Measurements from ENCODE around the gene SMARCD3.
A peak's percentile ranks its signal among the peaks of the same experiment; 100 is the strongest.

The SMARCD3 gene

GRCh38 chr7:151252561-151252835 lies 4.0 kb upstream of the SMARCD3 start:
- TF ChIP-seq, protein P1, sequence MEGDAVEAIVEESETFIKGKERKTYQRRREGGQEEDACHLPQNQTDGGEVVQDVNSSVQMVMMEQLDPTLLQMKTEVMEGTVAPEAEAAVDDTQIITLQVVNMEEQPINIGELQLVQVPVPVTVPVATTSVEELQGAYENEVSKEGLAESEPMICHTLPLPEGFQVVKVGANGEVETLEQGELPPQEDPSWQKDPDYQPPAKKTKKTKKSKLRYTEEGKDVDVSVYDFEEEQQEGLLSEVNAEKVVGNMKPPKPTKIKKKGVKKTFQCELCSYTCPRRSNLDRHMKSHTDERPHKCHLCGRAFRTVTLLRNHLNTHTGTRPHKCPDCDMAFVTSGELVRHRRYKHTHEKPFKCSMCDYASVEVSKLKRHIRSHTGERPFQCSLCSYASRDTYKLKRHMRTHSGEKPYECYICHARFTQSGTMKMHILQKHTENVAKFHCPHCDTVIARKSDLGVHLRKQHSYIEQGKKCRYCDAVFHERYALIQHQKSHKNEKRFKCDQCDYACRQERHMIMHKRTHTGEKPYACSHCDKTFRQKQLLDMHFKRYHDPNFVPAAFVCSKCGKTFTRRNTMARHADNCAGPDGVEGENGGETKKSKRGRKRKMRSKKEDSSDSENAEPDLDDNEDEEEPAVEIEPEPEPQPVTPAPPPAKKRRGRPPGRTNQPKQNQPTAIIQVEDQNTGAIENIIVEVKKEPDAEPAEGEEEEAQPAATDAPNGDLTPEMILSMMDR (IDR thresholded peaks at IDR 0.05), result no peak
- no peak for TF ChIP-seq ZFX (IDR thresholded peaks at IDR 0.05; ENCODE audit: borderline replicate concordance)

DNA sequence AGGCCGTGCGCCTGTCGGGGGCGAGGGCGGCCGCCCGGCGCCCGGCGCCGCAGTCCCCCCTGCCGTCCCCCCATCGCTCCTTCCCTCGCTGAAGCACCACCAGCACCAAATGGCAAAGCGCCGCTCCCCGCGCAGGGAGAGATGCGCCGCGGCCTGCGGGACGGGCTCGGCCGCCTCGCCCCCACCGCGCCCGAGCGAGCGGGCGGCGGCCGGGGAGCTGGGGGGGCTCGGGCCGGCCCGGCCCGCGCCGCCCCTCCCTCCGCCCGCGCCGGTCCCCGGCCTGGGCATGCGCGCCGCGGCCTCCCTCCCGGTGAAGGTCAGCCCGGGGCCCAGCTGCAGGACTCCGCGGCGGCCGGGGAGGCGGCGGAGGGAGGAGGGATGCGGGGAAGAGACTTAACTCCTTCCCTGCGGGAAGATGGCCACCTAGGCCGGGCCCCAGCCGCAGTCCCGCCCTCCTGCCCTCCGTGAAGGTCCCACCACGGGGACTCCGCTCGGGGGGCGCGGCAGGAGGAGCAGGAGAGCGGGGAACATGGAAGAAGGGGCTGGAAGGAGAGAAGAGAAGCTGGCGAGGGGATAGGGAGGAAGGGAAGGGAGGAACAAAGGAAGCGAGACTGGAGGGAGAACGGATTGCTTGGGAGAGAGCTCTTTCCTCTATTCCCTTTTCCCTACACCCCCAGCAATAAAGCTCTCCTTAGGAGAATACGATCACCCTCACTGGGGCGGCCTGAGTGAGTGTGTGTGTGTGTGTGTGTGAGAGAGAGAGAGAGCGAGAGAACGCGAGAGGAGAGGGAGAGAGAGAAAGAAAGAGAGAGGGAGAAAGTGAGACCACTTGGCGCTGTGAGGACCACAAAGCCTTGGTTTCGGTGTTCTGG lies 3.4 kb upstream of the SMARCD3 start:
- peak overlapping the region; percentile 86; the same call in 1 of the 2 replicates for H3K27ac ChIP-seq
- TF ChIP-seq, protein P1 (IDR thresholded peaks at IDR 0.05), result no peak
- no peak for TF ChIP-seq ZFX (IDR thresholded peaks at IDR 0.05; ENCODE audit: borderline replicate concordance)

More at GRCh38 chr7:151252561-151252835, 4.0 kb upstream of the SMARCD3 start:
- no peak overlapping the region for H3K27ac ChIP-seq

GRCh38 chr7:151251328-151251688 lies 2.8 kb upstream of the SMARCD3 start:
- peak overlapping the region; percentile 86; the same call in 1 of the 2 replicates for H3K27ac ChIP-seq

DNA sequence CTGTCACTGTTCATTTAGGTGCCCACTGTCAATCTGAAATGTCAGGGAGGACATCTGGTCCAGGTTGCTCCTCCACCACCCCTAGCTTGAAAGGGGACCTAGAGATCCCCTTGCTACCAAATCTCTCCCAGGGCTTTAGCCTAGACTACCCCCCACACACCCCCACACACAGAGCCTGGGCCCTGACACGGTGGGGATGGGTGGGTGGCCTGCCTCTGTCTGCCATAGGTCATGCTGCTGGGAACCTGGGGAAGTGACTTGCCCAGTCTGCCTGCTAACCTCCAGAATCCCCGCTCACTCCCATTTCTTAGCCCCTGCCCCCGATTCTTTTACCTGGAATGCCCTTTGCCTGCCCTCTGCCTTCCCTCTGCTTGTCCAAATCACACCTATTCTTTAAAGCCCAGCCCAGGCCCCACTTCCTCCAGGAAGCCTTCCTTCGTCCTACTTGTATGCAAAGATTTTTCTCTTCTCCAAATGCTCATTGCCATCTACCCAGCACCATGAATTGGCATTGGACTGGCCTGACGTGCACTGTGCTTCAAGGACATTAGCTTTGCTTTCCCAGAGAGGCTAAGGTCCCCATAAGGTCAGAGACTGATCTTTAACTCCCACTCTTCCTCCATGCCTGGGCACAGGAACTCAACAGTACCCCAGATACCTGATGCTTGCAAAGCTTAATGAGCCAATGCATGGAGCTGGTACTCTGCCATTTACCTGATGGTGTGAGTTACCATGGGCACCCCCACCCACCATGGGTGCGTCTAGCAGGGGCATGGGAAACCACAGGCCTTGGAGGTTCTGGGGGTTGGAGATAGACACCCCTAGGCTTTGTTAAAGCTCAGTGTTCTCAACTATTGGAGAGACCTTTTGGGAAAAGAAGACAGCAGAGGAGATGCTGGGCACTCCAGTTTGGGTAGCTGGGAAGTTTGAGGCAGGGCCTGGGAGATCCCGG lies 2.0 kb upstream of the SMARCD3 start:
- TF ChIP-seq, protein P1 (IDR thresholded peaks at IDR 0.05), result no peak
- no peak for TF ChIP-seq ZFX (IDR thresholded peaks at IDR 0.05; ENCODE audit: borderline replicate concordance)
- H3K27ac ChIP-seq, result peak overlapping the region; percentile 86; the same call in 1 of the 2 replicates

More at GRCh38 chr7:151251328-151251688, 2.8 kb upstream of the SMARCD3 start:
- TF ChIP-seq, protein P1 (IDR thresholded peaks at IDR 0.05), result no peak
- TF ChIP-seq ZFX (IDR thresholded peaks at IDR 0.05; ENCODE audit: borderline replicate concordance), result no peak

DNA sequence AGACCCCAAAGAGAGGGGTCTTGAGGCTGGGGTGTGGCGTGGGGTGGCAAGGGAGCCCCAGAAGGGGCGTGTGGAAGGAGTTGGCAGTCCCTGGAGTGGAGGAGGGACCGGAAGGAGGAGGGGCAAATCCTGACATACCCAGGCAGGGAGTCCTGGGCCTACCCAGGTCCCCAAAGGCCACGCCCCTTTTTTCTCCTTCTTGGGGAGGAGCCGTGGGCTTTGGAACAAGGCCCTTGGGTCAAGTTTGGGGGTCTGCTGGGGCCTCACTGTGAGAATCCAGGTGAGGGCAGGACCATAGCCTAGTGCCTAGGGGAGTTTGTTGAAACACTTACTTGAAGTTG lies 1.2 kb upstream of the SMARCD3 start:
- H3K27ac ChIP-seq, result peak overlapping the region; percentile 86
- TF ChIP-seq, protein P1 (IDR thresholded peaks at IDR 0.05), result no peak
- no peak for TF ChIP-seq ZFX (IDR thresholded peaks at IDR 0.05; ENCODE audit: borderline replicate concordance)

DNA sequence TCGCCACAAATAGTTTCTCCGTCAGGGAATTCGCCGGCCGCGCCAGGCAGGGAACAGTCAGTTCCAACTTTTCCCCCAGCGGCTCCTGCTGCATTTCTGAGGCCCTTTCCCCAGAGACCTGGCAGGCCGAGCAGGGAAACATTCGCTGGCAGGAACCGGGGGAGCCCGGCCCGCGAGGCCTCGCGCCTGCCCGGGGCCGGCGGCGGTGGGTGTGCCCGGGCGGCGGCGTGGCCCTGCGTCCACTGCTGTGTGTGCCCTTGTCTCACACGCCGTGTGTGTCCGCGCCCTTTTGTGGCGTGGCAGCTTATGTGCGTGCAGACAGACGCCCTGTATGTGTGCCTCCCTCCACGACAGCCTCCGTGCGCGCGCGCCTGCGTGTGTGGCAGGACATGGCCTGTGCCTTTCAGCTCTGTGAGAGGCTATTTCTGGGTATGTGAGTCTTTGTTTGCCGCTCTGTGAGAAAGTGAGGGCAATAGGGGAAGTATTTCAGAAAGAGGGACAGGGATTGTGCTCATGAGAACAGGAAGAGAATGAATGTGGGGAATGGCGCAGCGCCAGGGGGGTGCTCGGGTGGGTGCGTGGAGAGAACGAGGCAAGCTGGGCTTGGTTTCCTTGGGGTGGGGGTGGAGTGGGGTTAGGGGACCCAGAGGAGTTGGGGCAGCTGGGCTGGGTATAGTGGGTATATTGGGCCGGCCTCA lies 689 bp upstream of the SMARCD3 start:
- H3K27ac ChIP-seq, result peak overlapping the region; percentile 86
- TF ChIP-seq ZFX (IDR thresholded peaks at IDR 0.05; ENCODE audit: borderline replicate concordance), result no peak
- TF ChIP-seq, protein P1 (IDR thresholded peaks at IDR 0.05), result no peak

All from 22Rv1 (cell line).